Activated T-helper 1 cell treated with anti-CD3 and anti-CD28 coated beads, Interleukin-12 subunit alpha, Interleukin-12 subunit beta, Interleukin-2, Interleukin-4 antibody, amounts not matched to agents 30 ng/mL and 10 ng/mL and 1 ng/mL, durations not matched to agents 14 hours and 24 hours and 36 hours (primary cell): ENCODE data around the gene DCAF17. TPM values are rescaled to one million over a fixed set of nuclear protein-coding genes. Genes with fewer than 3 reads are reported as not detected.

ENCODE experiments used
- DNase-seq: peaks from one replicate; pipeline ENCODE4 v3.0.0; 2021; ENCODE audit warnings: low spot score
- H3K27ac Mint-ChIP-seq: one replicate; pipeline ENCODE4 v1.8.0; 2021; ENCODE audit warnings: mild to moderate bottlenecking, mixed read lengths
- H3K27me3 Mint-ChIP-seq: one replicate; pipeline ENCODE4 v1.8.0; 2022; ENCODE audit warnings: mild to moderate bottlenecking, moderate library complexity, mixed read lengths; ENCODE audit not compliant: insufficient read depth
- H3K36me3 Mint-ChIP-seq: one replicate; pipeline ENCODE4 v1.8.0; 2021; ENCODE audit warnings: low read depth, mixed read lengths
- H3K4me1 Mint-ChIP-seq: one replicate; pipeline ENCODE4 v1.8.0; 2021; ENCODE audit warnings: low read depth, mixed read lengths
- H3K4me3 Mint-ChIP-seq: one replicate; pipeline ENCODE4 v1.8.0; 2021; ENCODE audit warnings: mild to moderate bottlenecking, moderate library complexity, mixed read lengths
- H3K9me3 Mint-ChIP-seq: one replicate; pipeline ENCODE4 v1.8.0; 2021; ENCODE audit warnings: mixed read lengths
- intact Hi-C: fragments of 100-400 bp; cut with micrococcal nuclease; formaldehyde crosslinking; loops from one replicate; pipeline ENCODE4 v1.15.1; 2024
- total RNA-seq: library from RNA; stranded (reverse); gene quantifications from 2 replicates; pipeline ENCODE4 v1.2.3, GENCODE V29; 2022

The DCAF17 gene
- total RNA-seq, 1 donor from 2014 or later: 23.9 TPM

- intact Hi-C loops: no loop called here
- DNase-seq: no peak
- H3K36me3 Mint-ChIP-seq: peaks cover 41% of the 10 kb centered on the region
- H3K27me3 Mint-ChIP-seq: no peaks in the 10 kb centered on the region
- H3K4me3 Mint-ChIP-seq: no peak overlapping the region
- H3K4me1 Mint-ChIP-seq: peaks cover 28% of the 10 kb centered on the region
- no peaks in the 10 kb centered on the region for H3K9me3 Mint-ChIP-seq
- H3K27ac Mint-ChIP-seq: no peak overlapping the region
These were observed 2.3 kb downstream of the DCAF17 start for GRCh38 chr2:171436307-171436706.

- H3K27me3 Mint-ChIP-seq: no peaks in the 10 kb centered on the region
- H3K9me3 Mint-ChIP-seq: no peaks in the 10 kb centered on the region
- no peak for DNase-seq
- peaks cover 30% of the 10 kb centered on the region for H3K36me3 Mint-ChIP-seq
- intact Hi-C loops: no loop called here
- no peak overlapping the region for H3K27ac Mint-ChIP-seq
- no peak overlapping the region for H3K4me3 Mint-ChIP-seq
- H3K4me1 Mint-ChIP-seq: no peaks in the 10 kb centered on the region
These were observed 7.4 kb downstream of the DCAF17 start for GRCh38 chr2:171441470-171441869.

- Mint-ChIP-seq H3K36me3 (peaks cover 17% of the 10 kb centered on the region), H3K27me3 (no peaks in the 10 kb centered on the region), H3K9me3 (no peaks in the 10 kb centered on the region), H3K4me1 (no peaks in the 10 kb centered on the region), H3K4me3 (no peak overlapping the region), H3K27ac (no peak overlapping the region)
- intact Hi-C loops: loop anchor here (1.0 kb wide), 1 partner anchor 474 kb away; no protein-coding TSS in a partner anchor
- DNase-seq: no peak
These were observed 13.6 kb downstream of the DCAF17 start for GRCh38 chr2:171447675-171448074.

DNA sequence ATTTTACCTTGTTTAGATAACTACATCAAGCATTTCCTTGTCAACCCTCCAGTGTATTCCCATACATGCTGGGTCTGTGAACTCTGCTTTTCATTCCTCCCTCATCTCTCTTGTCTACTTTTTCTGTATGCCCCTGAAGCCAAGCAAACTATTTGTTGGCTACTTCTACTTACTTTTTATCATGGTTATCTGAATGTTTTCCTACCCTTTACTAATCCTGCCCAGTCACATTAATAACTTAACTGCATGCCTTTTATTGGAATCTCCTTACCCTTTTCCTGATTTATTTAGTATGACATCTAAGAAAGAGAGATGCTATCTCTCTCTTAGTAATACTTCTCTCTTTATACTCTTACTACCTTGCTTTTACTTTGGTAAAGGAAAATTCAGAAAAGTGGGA lies 17.0 kb downstream of the DCAF17 start:
- Mint-ChIP-seq H3K4me3 (no peak overlapping the region), H3K36me3 (peaks cover 31% of the 10 kb centered on the region), H3K9me3 (no peaks in the 10 kb centered on the region), H3K4me1 (no peaks in the 10 kb centered on the region), H3K27me3 (no peaks in the 10 kb centered on the region), H3K27ac (no peak overlapping the region)
- intact Hi-C loops: no loop called here
- DNase-seq: no peak

DNA sequence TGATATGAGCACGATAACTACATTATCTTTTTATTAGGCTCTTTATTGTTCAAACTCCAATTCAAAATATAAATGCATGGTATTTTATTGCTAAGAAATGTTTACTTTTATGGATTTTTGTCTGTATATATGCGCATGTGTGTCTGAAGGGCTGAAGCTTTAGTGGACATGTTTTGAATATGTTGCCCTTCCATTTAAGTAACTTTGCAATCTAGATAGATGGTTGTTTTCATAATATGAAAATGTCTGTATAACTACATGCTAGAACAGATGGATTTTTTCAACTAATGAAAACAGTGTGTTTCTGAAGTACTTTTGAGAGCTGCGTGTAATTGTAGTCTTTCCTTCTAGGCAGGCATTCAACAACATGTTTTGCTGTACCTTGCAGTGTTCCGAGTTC lies 18.7 kb downstream of the DCAF17 start:
- Mint-ChIP-seq H3K9me3 (no peaks in the 10 kb centered on the region), H3K4me1 (no peaks in the 10 kb centered on the region), H3K27ac (peak overlapping the region; percentile 18), H3K4me3 (no peak overlapping the region), H3K36me3 (peaks cover 42% of the 10 kb centered on the region), H3K27me3 (no peaks in the 10 kb centered on the region)
- DNase-seq: no peak
- intact Hi-C loops: no loop called here

DNA sequence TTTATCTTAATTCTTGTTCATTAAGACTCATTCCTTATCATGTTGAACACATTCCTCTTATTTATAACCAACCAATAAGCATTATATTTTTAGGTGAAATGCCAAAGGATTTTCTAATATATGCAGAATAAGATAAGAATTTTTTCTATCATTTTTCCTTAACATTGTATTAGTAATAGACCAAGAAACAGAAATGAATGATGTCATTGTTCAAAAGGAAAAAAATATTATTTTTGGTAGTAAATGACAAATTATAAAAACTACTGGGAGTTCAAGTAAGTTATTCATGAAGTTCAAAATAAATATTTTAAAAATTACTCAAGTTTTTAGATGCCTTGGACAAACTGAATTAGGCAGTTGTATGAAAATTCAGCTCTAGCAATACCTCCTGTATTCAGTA lies 25.5 kb downstream of the DCAF17 start:
- no peak for DNase-seq
- H3K9me3 Mint-ChIP-seq: no peaks in the 10 kb centered on the region
- H3K36me3 Mint-ChIP-seq: peaks cover 38% of the 10 kb centered on the region
- no peak overlapping the region for H3K27ac Mint-ChIP-seq
- H3K4me1 Mint-ChIP-seq: no peaks in the 10 kb centered on the region
- no peaks in the 10 kb centered on the region for H3K27me3 Mint-ChIP-seq
- intact Hi-C loops: no loop called here
- H3K4me3 Mint-ChIP-seq: no peak overlapping the region

DNA sequence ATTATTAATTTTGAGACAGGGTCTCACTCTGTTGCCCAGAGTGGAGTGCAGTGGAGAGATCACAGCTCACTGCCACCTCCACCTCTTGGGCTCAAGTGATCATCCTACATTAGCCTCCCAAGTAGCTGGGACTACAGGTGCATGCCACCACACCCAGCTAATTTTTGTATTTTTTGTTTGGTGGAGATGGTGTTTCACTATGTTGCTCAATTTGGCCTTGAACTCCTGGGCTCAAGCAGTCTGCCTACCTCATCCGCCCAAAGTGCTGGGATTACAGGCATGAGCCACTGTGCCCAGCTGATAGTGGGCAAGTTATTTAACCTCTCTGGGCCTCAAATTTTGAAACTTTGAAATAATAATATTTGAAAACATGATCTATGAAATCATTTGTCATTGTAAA lies 26.5 kb downstream of the DCAF17 start:
- Mint-ChIP-seq H3K4me3 (no peak overlapping the region), H3K27me3 (no peaks in the 10 kb centered on the region), H3K4me1 (no peaks in the 10 kb centered on the region), H3K27ac (no peak overlapping the region), H3K36me3 (peaks cover 33% of the 10 kb centered on the region), H3K9me3 (no peaks in the 10 kb centered on the region)
- intact Hi-C loops: no loop called here
- no peak for DNase-seq

- DNase-seq: no peak
- peaks cover 35% of the 10 kb centered on the region for H3K36me3 Mint-ChIP-seq
- H3K4me1 Mint-ChIP-seq: no peaks in the 10 kb centered on the region
- no peaks in the 10 kb centered on the region for H3K9me3 Mint-ChIP-seq
- H3K27me3 Mint-ChIP-seq: no peaks in the 10 kb centered on the region
- H3K4me3 Mint-ChIP-seq: no peak overlapping the region
- intact Hi-C loops: no loop called here
- no peak overlapping the region for H3K27ac Mint-ChIP-seq
These were observed 35.1 kb downstream of the DCAF17 start for GRCh38 chr2:171469176-171469575.

GRCh38 chr2:171470129-171470528 lies 36.1 kb downstream of the DCAF17 start:
- H3K36me3 Mint-ChIP-seq: peaks cover 39% of the 10 kb centered on the region
- H3K4me3 Mint-ChIP-seq: no peak overlapping the region
- no peaks in the 10 kb centered on the region for H3K4me1 Mint-ChIP-seq
- no peaks in the 10 kb centered on the region for H3K27me3 Mint-ChIP-seq
- no peak for DNase-seq
- no peak overlapping the region for H3K27ac Mint-ChIP-seq
- intact Hi-C loops: no loop called here
- no peaks in the 10 kb centered on the region for H3K9me3 Mint-ChIP-seq

GRCh38 chr2:171475979-171476378 lies 42.0 kb downstream of the DCAF17 start:
- H3K36me3 Mint-ChIP-seq: peaks cover 35% of the 10 kb centered on the region
- H3K4me3 Mint-ChIP-seq: no peak overlapping the region
- no peak for DNase-seq
- H3K9me3 Mint-ChIP-seq: no peaks in the 10 kb centered on the region
- H3K27me3 Mint-ChIP-seq: no peaks in the 10 kb centered on the region
- H3K4me1 Mint-ChIP-seq: peaks cover 5% of the 10 kb centered on the region
- H3K27ac Mint-ChIP-seq: no peak overlapping the region
- intact Hi-C loops: no loop called here

DNA sequence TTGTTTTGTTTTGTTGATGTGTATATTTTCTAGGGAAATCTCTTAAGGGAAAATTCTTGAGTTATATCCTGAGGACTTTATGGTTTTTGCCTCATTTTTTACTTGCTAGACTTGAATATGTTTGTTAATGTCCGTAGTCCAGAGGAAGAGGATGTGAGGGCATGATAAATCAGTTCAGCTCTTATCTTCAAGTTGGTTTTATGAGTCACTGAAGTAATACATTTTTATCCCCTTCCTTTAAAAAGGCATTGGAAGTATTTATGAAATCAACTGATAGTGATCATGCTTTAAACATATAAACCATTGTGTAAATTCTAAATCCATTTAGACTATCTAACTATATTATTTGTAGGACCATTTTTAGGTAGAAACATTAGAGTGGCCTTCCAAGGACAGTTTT lies 44.3 kb downstream of the DCAF17 start:
- peaks cover 5% of the 10 kb centered on the region for H3K4me1 Mint-ChIP-seq
- no peak overlapping the region for H3K27ac Mint-ChIP-seq
- peaks cover 36% of the 10 kb centered on the region for H3K36me3 Mint-ChIP-seq
- no peak for DNase-seq
- intact Hi-C loops: no loop called here
- no peaks in the 10 kb centered on the region for H3K27me3 Mint-ChIP-seq
- H3K4me3 Mint-ChIP-seq: no peak overlapping the region
- no peaks in the 10 kb centered on the region for H3K9me3 Mint-ChIP-seq

- intact Hi-C loops: no loop called here
- H3K27me3 Mint-ChIP-seq: no peaks in the 10 kb centered on the region
- peaks cover 5% of the 10 kb centered on the region for H3K4me1 Mint-ChIP-seq
- peaks cover 34% of the 10 kb centered on the region for H3K36me3 Mint-ChIP-seq
- H3K9me3 Mint-ChIP-seq: no peaks in the 10 kb centered on the region
- DNase-seq: no peak
- no peak overlapping the region for H3K4me3 Mint-ChIP-seq
- H3K27ac Mint-ChIP-seq: no peak overlapping the region
These were observed 45.3 kb downstream of the DCAF17 start for GRCh38 chr2:171479154-171479814.

- Mint-ChIP-seq H3K27ac (no peak overlapping the region), H3K4me1 (peaks cover 13% of the 10 kb centered on the region), H3K4me3 (no peak overlapping the region), H3K27me3 (no peaks in the 10 kb centered on the region), H3K36me3 (peaks cover 25% of the 10 kb centered on the region), H3K9me3 (no peaks in the 10 kb centered on the region)
- intact Hi-C loops: no loop called here
- DNase-seq: no peak
These were observed 46.9 kb downstream of the DCAF17 start for GRCh38 chr2:171480908-171481307.

DNA sequence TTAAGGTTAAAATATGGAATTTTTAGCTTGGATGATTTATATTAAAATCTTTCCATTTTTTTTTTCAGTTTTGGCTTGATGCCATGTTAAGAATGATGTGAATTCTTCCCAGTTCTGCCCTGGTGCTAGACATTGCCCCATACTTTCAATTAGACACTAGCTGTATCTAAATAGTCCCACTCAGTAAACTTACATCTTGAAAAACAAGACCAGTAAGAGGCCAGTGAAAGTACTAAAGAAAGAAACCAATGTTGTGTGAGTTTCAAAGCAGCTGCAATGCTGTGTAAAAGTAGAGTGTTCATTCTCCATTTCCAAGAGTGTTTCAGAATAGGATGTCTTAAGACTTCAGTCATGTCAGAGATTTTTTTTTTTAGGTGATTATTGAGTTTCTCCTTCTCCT lies 48.3 kb downstream of the DCAF17 start:
- Mint-ChIP-seq H3K4me3 (no peak overlapping the region), H3K27me3 (no peaks in the 10 kb centered on the region), H3K36me3 (peaks cover 22% of the 10 kb centered on the region), H3K27ac (no peak overlapping the region), H3K9me3 (no peaks in the 10 kb centered on the region), H3K4me1 (peaks cover 13% of the 10 kb centered on the region)
- intact Hi-C loops: no loop called here
- DNase-seq: no peak
